CD4-positive, alpha-beta T cell (primary cell): Measurements from ENCODE around the gene ADGRV1. TPM values are rescaled to one million over a fixed set of nuclear protein-coding genes. Genes with fewer than 3 reads are reported as not detected.

Experiments
- ATAC-seq: fragments of 200-7000 bp; cut with Tn5 transposase; one replicate; pipeline ENCODE4 v1.10.0; 2022; ENCODE audit warnings: mild to moderate bottlenecking; ENCODE audit not compliant: poor library complexity
- CTCF ChIA-PET: fragments of 350-600 bp; sonication (Branson Sonifier 250); formaldehyde crosslinking; loops from one replicate; lab custom pipeline; 2021; ENCODE audit warnings: antibody characterized with exemption, inconsistent platforms; lab: Charles Lee
- POLR2A ChIA-PET: fragments of 350-600 bp; sonication (Branson Sonifier 250); formaldehyde crosslinking; loops from one replicate; lab custom pipeline; 2021; ENCODE audit warnings: antibody characterized with exemption, inconsistent platforms; lab: Charles Lee
- DNase-seq, 14 experiments: peaks; one replicate each; pipeline ENCODE4 v3.0.0-alpha.2; 2013 to 2020; ENCODE audit warnings: mixed read lengths in 2 of 14
- H3K27ac ChIP-seq, 2 donors: one replicate each; pipeline versions ENCODE4 v1.5.1 to v1.7.0; 2013; ENCODE audit warnings: low read length in 2 of 2, low read depth in 1 of 2, mild to moderate bottlenecking in 1 of 2
- H3K27me3 ChIP-seq, 2 experiments: 1 replicate in 1 of 2; 2 replicates in 1 of 2; pipeline versions ENCODE4 v1.6.1 to v1.7.0; 2013; ENCODE audit warnings: low read length in 2 of 2, control low read depth in 1 of 2, mild to moderate bottlenecking in 1 of 2, moderate library complexity in 1 of 2; ENCODE audit not compliant: insufficient read depth in 2 of 2, control insufficient read depth in 1 of 2
- H3K36me3 ChIP-seq: one replicate; pipeline ENCODE4 v1.6.1; 2013; ENCODE audit warnings: low read length, control low read depth; ENCODE audit not compliant: insufficient read depth
- H3K4me1 ChIP-seq: one replicate; pipeline ENCODE4 v1.6.1; 2013; ENCODE audit warnings: low read length, control low read depth; ENCODE audit not compliant: insufficient read depth
- H3K4me3 ChIP-seq: one replicate; pipeline ENCODE4 v1.5.1; 2013; ENCODE audit warnings: mild to moderate bottlenecking, low read length, moderate library complexity
- H3K9me3 ChIP-seq, 2 experiments: 1 replicate in 1 of 2; 2 replicates in 1 of 2; pipeline versions ENCODE4 v1.6.1 to v1.7.0; 2013; ENCODE audit warnings: low read length in 2 of 2, mild to moderate bottlenecking in 2 of 2, control low read depth in 1 of 2, moderate library complexity in 1 of 2; ENCODE audit not compliant: control insufficient read depth in 1 of 2, insufficient read depth in 1 of 2
- H3K27ac Mint-ChIP-seq: one replicate; pipeline ENCODE4 v1.8.0; 2020; ENCODE audit warnings: mixed read lengths
- H3K27me3 Mint-ChIP-seq: one replicate; pipeline ENCODE4 v1.8.0; 2021; ENCODE audit warnings: mixed read lengths
- H3K36me3 Mint-ChIP-seq: one replicate; pipeline ENCODE4 v1.8.0; 2021; ENCODE audit warnings: low read depth, mixed read lengths
- H3K4me1 Mint-ChIP-seq: one replicate; pipeline ENCODE4 v1.8.0; 2021; ENCODE audit warnings: low read depth, mixed read lengths
- H3K4me3 Mint-ChIP-seq: one replicate; pipeline ENCODE4 v1.8.0; 2020; ENCODE audit warnings: mild to moderate bottlenecking, mixed read lengths
- H3K9me3 Mint-ChIP-seq: one replicate; pipeline ENCODE4 v1.8.0; 2020; ENCODE audit warnings: mixed read lengths
- intact Hi-C, 2 experiments: fragments of 100-400 bp; cut with DNase I in 1 of 2; cut with micrococcal nuclease in 1 of 2; formaldehyde crosslinking; loops; one replicate each; pipeline versions ENCODE4 v1.15.1 to v1.9.0; 2023 to 2025; cut with DNase I, micrococcal nuclease
- total RNA-seq, 174 experiments: library from RNA in 2 of 174; stranded (reverse) in 2 of 174; gene quantifications; one replicate each; pipeline ENCODE4 v1.2.3 and lab custom pipeline; 2021 to 2026
- TF ChIP-seq, protein P1 (sequence below): fragments of 200-600 bp; IDR thresholded peaks from one replicate; pipeline ENCODE4 v1.8.0; 2022; ENCODE audit warnings: antibody characterized with exemption, mild to moderate bottlenecking

ADGRV1 gene
- total RNA-seq, 2 experiments from 2014 or later = 0.81 to 1.2 TPM

DNA sequence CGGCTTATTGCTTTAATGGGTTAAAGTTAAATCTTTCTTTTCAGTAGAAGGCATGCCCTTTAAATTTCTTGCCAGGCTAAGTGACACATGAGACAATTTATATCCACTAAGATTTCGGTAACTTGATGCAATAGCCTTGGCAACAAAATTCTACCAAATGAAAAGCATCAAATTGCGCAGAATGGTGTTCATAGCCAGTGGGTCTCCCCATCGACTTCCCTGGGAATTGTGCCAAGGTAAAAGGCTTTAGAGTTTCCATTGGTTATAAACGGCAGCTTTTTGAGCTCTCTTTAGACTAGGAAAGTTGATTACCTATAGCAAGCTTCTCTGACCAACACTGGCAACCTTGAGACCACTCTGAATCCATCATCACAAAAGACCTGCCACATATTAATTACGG lies 466.1 kb downstream of the ADGRV1 start:
- Mint-ChIP-seq H3K27me3 (peaks cover 11% of the 10 kb centered on the region), H3K4me1 (no peaks in the 10 kb centered on the region), H3K9me3 (no peaks in the 10 kb centered on the region), H3K27ac (no peak overlapping the region), H3K36me3 (no peaks in the 10 kb centered on the region), H3K4me3 (no peak overlapping the region)
- intact Hi-C loops = no loop called here
- H3K9me3 ChIP-seq = no peaks in the 10 kb centered on the region
- no peaks in the 10 kb centered on the region for H3K27me3 ChIP-seq
- H3K27ac ChIP-seq = no peak overlapping the region
- H3K4me3 ChIP-seq = no peak overlapping the region
- ChIA-PET CTCF (no interaction called here), POLR2A (no interaction called here)
- DNase-seq (no peak), ATAC-seq (no peak)
- H3K4me1 ChIP-seq = no peaks in the 10 kb centered on the region
- no peaks in the 10 kb centered on the region for H3K36me3 ChIP-seq
- TF ChIP-seq, protein P1, sequence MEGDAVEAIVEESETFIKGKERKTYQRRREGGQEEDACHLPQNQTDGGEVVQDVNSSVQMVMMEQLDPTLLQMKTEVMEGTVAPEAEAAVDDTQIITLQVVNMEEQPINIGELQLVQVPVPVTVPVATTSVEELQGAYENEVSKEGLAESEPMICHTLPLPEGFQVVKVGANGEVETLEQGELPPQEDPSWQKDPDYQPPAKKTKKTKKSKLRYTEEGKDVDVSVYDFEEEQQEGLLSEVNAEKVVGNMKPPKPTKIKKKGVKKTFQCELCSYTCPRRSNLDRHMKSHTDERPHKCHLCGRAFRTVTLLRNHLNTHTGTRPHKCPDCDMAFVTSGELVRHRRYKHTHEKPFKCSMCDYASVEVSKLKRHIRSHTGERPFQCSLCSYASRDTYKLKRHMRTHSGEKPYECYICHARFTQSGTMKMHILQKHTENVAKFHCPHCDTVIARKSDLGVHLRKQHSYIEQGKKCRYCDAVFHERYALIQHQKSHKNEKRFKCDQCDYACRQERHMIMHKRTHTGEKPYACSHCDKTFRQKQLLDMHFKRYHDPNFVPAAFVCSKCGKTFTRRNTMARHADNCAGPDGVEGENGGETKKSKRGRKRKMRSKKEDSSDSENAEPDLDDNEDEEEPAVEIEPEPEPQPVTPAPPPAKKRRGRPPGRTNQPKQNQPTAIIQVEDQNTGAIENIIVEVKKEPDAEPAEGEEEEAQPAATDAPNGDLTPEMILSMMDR = no peak

DNA sequence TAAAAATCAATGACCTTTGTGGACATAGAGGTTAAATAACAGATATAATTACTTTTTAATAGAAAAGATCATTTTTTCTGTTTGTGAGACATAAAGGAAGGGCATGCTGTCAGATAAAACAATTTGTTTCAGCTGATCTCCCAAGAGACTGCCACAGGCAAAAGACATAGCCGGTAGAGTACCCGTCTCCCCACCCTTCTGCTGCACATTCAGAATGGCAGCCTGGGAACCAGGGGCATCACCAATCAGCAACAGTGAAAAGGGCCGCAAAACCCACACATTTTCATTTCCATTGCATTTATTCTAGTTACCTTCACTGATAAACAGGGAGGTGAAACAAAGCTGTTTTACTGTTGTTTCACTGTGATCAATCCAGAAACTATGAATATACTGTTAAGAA lies 466.9 kb downstream of the ADGRV1 start:
- TF ChIP-seq, protein P1 = no peak
- ChIA-PET POLR2A (no interaction called here), CTCF (no interaction called here)
- Histone ChIP-seq H3K9me3 (no peaks in the 10 kb centered on the region), H3K36me3 (no peaks in the 10 kb centered on the region), H3K4me3 (no peak overlapping the region), H3K4me1 (no peaks in the 10 kb centered on the region), H3K27ac (no peak overlapping the region), H3K27me3 (no peaks in the 10 kb centered on the region)
- Mint-ChIP-seq H3K27ac (no peak overlapping the region), H3K4me1 (no peaks in the 10 kb centered on the region), H3K9me3 (no peaks in the 10 kb centered on the region), H3K36me3 (no peaks in the 10 kb centered on the region), H3K27me3 (peaks cover 11% of the 10 kb centered on the region), H3K4me3 (no peak overlapping the region)
- ATAC-seq = no peak
- no peak for DNase-seq
- intact Hi-C loops = no loop called here

DNA sequence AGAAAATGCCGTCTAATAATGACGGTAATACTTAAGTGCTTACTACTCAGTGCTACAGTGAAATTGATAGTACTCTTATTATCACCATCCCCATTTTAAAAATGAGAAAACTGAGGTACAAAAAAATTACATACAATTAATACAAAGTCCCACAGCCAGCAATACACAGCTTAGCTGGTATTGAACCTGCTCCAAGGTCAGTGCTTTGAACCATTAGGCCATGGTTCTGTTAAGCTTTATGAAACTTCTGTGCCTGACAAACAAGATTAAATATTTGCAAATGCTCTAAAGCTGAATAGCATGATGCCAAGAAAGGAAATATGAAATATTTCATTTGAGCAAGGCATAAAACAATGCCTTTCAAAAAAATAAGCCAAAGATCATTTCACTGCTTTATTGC lies 467.4 kb downstream of the ADGRV1 start:
- Histone ChIP-seq H3K27ac (no peak overlapping the region), H3K4me1 (no peaks in the 10 kb centered on the region), H3K9me3 (no peaks in the 10 kb centered on the region), H3K27me3 (peaks cover 0 to 2% of the 10 kb centered on the region in 2 experiments), H3K36me3 (no peaks in the 10 kb centered on the region), H3K4me3 (no peak overlapping the region)
- Mint-ChIP-seq H3K4me1 (no peaks in the 10 kb centered on the region), H3K36me3 (no peaks in the 10 kb centered on the region), H3K9me3 (no peaks in the 10 kb centered on the region), H3K27ac (no peak overlapping the region), H3K27me3 (peaks cover 11% of the 10 kb centered on the region), H3K4me3 (no peak overlapping the region)
- intact Hi-C loops = no loop called here
- DNase-seq = no peak
- TF ChIP-seq, protein P1 = no peak
- ChIA-PET CTCF (no interaction called here), POLR2A (no interaction called here)
- ATAC-seq = no peak
